Liver (tissue), 9 donors: Measurements from ENCODE around the gene MTMR1. TPM values are rescaled to one million over a fixed set of nuclear protein-coding genes. Genes with fewer than 3 reads are reported as not detected.

Experiments
- DNase-seq: peaks from one replicate; pipeline ENCODE4 v3.0.0-alpha.2; 2017; ENCODE audit warnings: low spot score
- H3K27ac ChIP-seq, 2 donors: one replicate each; pipeline ENCODE4 v1.7.0; 2013; ENCODE audit warnings: inconsistent platforms in 2 of 2, low read length in 2 of 2, control low read depth in 1 of 2, low read depth in 1 of 2, mild to moderate bottlenecking in 1 of 2
- H3K27me3 ChIP-seq, 4 donors: one replicate each; pipeline versions ENCODE4 v1.6.1 to v1.7.0; 2013; ENCODE audit warnings: low read length in 3 of 4, inconsistent platforms in 1 of 4, mild to moderate bottlenecking in 1 of 4, moderate library complexity in 1 of 4; ENCODE audit not compliant: control insufficient read depth in 4 of 4, insufficient read depth in 4 of 4
- H3K36me3 ChIP-seq, 4 donors: one replicate each; pipeline versions ENCODE4 v1.6.1 to v1.7.0; 2013; ENCODE audit warnings: low read length in 3 of 4, mild to moderate bottlenecking in 3 of 4, low read depth in 1 of 4, moderate library complexity in 1 of 4; ENCODE audit not compliant: control insufficient read depth in 4 of 4, insufficient read depth in 3 of 4
- H3K4me1 ChIP-seq, 4 donors: one replicate each; pipeline versions ENCODE4 v1.6.1 to v1.7.0; 2013; ENCODE audit warnings: low read length in 3 of 4, mild to moderate bottlenecking in 3 of 4, moderate library complexity in 1 of 4; ENCODE audit not compliant: control insufficient read depth in 4 of 4, insufficient read depth in 4 of 4
- H3K4me3 ChIP-seq, 3 donors: one replicate each; pipeline versions ENCODE4 v1.6.1 to v1.7.0; 2013; ENCODE audit warnings: low read length in 3 of 3, control low read depth in 1 of 3, low read depth in 1 of 3, mild to moderate bottlenecking in 1 of 3
- H3K9ac ChIP-seq, 2 donors: one replicate each; pipeline ENCODE4 v1.7.0; 2013; ENCODE audit warnings: low read length in 2 of 2, mild to moderate bottlenecking in 2 of 2, moderate library complexity in 2 of 2, control low read depth in 1 of 2, low read depth in 1 of 2
- H3K9me3 ChIP-seq, 4 donors: one replicate each; pipeline versions ENCODE4 v1.6.1 to v1.7.0; 2013; ENCODE audit warnings: low read length in 3 of 4; ENCODE audit not compliant: control insufficient read depth in 4 of 4
- CTCF ChIP-seq: fragments of 150-350 bp; IDR thresholded peaks from 2 replicates; pipeline ENCODE4 v1.5.1; 2017; ENCODE audit warnings: improper control_type of control experiment, low read depth, low read length; ENCODE audit not compliant: missing input control
- EGR1 ChIP-seq, 2 donors: IDR thresholded peaks; 2 replicates each; pipeline ENCODE4 v1.6.1; 2016 to 2018; ENCODE audit warnings: antibody characterized with exemption in 2 of 2, low read depth in 2 of 2
- FOXA1 ChIP-seq: IDR thresholded peaks from 2 replicates; pipeline ENCODE4 v1.6.1; 2016; ENCODE audit warnings: antibody characterized with exemption
- FOXA2 ChIP-seq: IDR thresholded peaks from 2 replicates; pipeline ENCODE4 v1.6.1; 2016; ENCODE audit warnings: antibody characterized with exemption
- GABPA ChIP-seq, 2 donors: IDR thresholded peaks in 1 of 2; conservative IDR thresholded peaks in 1 of 2; 2 replicates each; pipeline ENCODE4 v1.6.1; 2016; ENCODE audit warnings: antibody characterized with exemption in 2 of 2, mild to moderate bottlenecking in 1 of 2, moderate library complexity in 1 of 2
- HNF4A ChIP-seq, 2 donors: conservative IDR thresholded peaks; 2 replicates each; pipeline ENCODE4 v1.6.1; 2016; ENCODE audit warnings: antibody characterized with exemption in 2 of 2, mild to moderate bottlenecking in 2 of 2
- HNF4G ChIP-seq: IDR thresholded peaks from 2 replicates; pipeline ENCODE4 v1.6.1; 2016; ENCODE audit warnings: antibody characterized with exemption
- JUND ChIP-seq, 2 donors: IDR thresholded peaks; 2 replicates each; pipeline ENCODE4 v1.6.1; 2016; ENCODE audit warnings: antibody characterized with exemption in 2 of 2
- NR2F2 ChIP-seq: IDR thresholded peaks from 2 replicates; pipeline ENCODE4 v1.6.1; 2016; ENCODE audit warnings: antibody characterized with exemption
- RAD21 ChIP-seq, 2 donors: IDR thresholded peaks; 2 replicates each; pipeline ENCODE4 v1.6.1; 2016; ENCODE audit warnings: antibody characterized with exemption in 2 of 2, mild to moderate bottlenecking in 2 of 2
- REST ChIP-seq: IDR thresholded peaks from 2 replicates; pipeline ENCODE4 v1.6.1; 2016; ENCODE audit warnings: antibody characterized with exemption, mild to moderate bottlenecking
- RXRA ChIP-seq, 2 donors: IDR thresholded peaks; 2 replicates each; pipeline ENCODE4 v1.6.1; 2017 to 2018; ENCODE audit warnings: antibody characterized with exemption in 2 of 2, mild to moderate bottlenecking in 1 of 2
- SP1 ChIP-seq: IDR thresholded peaks from 2 replicates; pipeline ENCODE4 v1.6.1; 2018; ENCODE audit warnings: antibody characterized with exemption, mild to moderate bottlenecking
- TAF1 ChIP-seq: conservative IDR thresholded peaks from 2 replicates; pipeline ENCODE4 v1.6.1; 2016; ENCODE audit warnings: antibody characterized with exemption, mild to moderate bottlenecking
- YY1 ChIP-seq: IDR thresholded peaks from 2 replicates; pipeline ENCODE4 v1.6.1; 2016; ENCODE audit warnings: antibody characterized with exemption, mild to moderate bottlenecking
- ZBTB33 ChIP-seq: IDR thresholded peaks from 2 replicates; pipeline ENCODE4 v1.6.1; 2016; ENCODE audit warnings: antibody characterized with exemption
- WGBS: extraction: QIAGEN DNeasy Blood & Tissue Kit; methylation state at CpG from one replicate; pipeline ENCODE4 v1.1.7; 2013; 5-methylcytosine and 5-hydroxymethylcytosine counted together
- polyA plus RNA-seq, 2 donors: library from polyadenylated mRNA; stranded (reverse) in 1 of 2; unstranded in 1 of 2; fragments of 200-250 nt in 1 of 2; fragments of >200 nt in 1 of 2; fragmentation: Nextera tagmentation in 1 of 2; extraction: Ambion mirVana in 1 of 2; gene quantifications; one replicate each; pipeline versions ENCODE4 v1.2.1 to v1.2.3, GENCODE V29; 2013 to 2015
- total RNA-seq, 2 donors: library from RNA; depleted of rRNA; stranded (reverse); fragments of >200 nt; gene quantifications; one replicate each; pipeline ENCODE4 v1.2.3, GENCODE V29; 2014
- TF ChIP-seq, protein P1 (sequence below): IDR thresholded peaks from 2 replicates; pipeline ENCODE4 v1.6.1; 2016; ENCODE audit warnings: antibody characterized with exemption
- TF ChIP-seq, protein P2 (sequence below): IDR thresholded peaks from 2 replicates; pipeline ENCODE4 v1.6.1; 2016; ENCODE audit warnings: antibody characterized with exemption
- donor health status: healthy.
- donor health status: healthy.
- donor health status: healthy.
- donor health status: healthy.
- donor health status: healthy.

MTMR1 gene
- total and polyA plus RNA-seq, 4 donors: 2.5 to 13.4 (median 7.8) TPM

DNA sequence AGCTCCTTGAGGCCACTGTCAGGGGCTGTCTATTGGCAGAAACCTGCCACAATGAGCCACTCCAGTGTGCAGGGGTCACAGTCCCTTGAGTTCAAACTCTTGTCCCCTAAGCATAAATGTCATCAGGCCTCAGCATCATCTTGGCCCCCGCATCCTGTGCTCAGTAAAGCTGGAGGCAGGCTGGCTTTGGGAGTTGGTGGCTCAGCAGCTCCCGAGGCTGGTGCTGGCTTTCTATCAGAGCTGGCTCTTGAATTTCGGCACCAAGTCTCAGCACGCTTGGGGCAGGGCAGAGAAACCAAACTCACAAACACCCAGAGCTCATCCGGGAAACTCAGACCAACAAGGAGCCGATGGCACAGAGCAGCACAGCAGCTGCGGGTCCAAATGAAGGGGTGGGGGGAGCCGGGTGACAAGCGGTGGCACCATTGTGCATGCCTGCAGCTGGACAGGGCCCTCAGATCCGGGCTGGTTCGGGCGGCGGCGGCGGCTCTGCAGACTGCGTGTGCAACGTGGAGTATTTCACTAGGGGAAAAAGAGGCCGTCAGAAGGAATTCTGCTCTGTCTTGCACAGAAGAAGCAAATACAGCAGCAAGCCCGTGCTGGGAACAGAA is 75.5 kb downstream of the MTMR1 start:
- Histone ChIP-seq H3K4me3 (no peak overlapping the region), H3K36me3 (peaks cover 0 to 3% (median 0%) of the 10 kb centered on the region in 4 donors), H3K4me1 (peaks cover 0 to 3% (median 0%) of the 10 kb centered on the region in 4 donors), H3K9ac (no peak overlapping the region), H3K27me3 (no peaks in the 10 kb centered on the region), H3K9me3 (no peaks in the 10 kb centered on the region), H3K27ac (no peak overlapping the region)
- TF ChIP-seq, protein P1, sequence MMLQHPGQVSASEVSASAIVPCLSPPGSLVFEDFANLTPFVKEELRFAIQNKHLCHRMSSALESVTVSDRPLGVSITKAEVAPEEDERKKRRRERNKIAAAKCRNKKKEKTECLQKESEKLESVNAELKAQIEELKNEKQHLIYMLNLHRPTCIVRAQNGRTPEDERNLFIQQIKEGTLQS: no peak
- no peak for TF ChIP-seq CTCF
- no peak for TF ChIP-seq HNF4G
- no peak for TF ChIP-seq YY1
- 95% methylated on average over 19 of the region's 19 CpGs for WGBS
- DNase-seq: no peak

GRCh38 chrX:150769408-150769807 is 76.2 kb downstream of the MTMR1 start:
- no peak overlapping the region for H3K27ac ChIP-seq
- DNase-seq: no peak
- no peak for TF ChIP-seq YY1
- TF ChIP-seq RXRA (IDR thresholded peaks at IDR 0.05): no peak
- no peak for TF ChIP-seq RAD21 (IDR thresholded peaks at IDR 0.05)
- TF ChIP-seq ZBTB33: no peak
- TF ChIP-seq JUND (IDR thresholded peaks at IDR 0.05): no peak
- no peak for TF ChIP-seq HNF4G
- TF ChIP-seq EGR1 (IDR thresholded peaks at IDR 0.05; ENCODE audit: low read depth in 2 of 2): no peak
- TF ChIP-seq SP1: no peak
- no peak for TF ChIP-seq NR2F2
- TF ChIP-seq FOXA1: no peak
- TF ChIP-seq CTCF: no peak
- no peak for TF ChIP-seq REST
- TF ChIP-seq, protein P2, sequence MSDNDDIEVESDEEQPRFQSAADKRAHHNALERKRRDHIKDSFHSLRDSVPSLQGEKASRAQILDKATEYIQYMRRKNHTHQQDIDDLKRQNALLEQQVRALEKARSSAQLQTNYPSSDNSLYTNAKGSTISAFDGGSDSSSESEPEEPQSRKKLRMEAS: no peak
- no peak for TF ChIP-seq FOXA2
- no peak for TF ChIP-seq HNF4A (conservative IDR thresholded peaks at IDR 0.05)
- no peak for TF ChIP-seq TAF1
- TF ChIP-seq GABPA (IDR thresholded peaks at IDR 0.05 in 1 of 2, conservative IDR thresholded peaks at IDR 0.05 in 1 of 2): no peak
- TF ChIP-seq, protein P1: no peak
- no peaks in the 10 kb centered on the region for H3K9me3 ChIP-seq
- 92% methylated on average over 13 of the region's 13 CpGs for WGBS
- no peaks in the 10 kb centered on the region for H3K27me3 ChIP-seq
- H3K4me1 ChIP-seq: peaks cover 0 to 5% (median 1%) of the 10 kb centered on the region in 4 donors
- H3K4me3 ChIP-seq: no peak overlapping the region
- peaks cover 0 to 3% (median 0%) of the 10 kb centered on the region in 4 donors for H3K36me3 ChIP-seq
- H3K9ac ChIP-seq: no peak overlapping the region
